Vagina (tissue), 2 donors: ENCODE data around the gene LAMA2. TPM values are rescaled to one million over a fixed set of nuclear protein-coding genes. Genes with fewer than 3 reads are reported as not detected.

ENCODE experiments used
- DNase-seq, 2 donors: peaks; one replicate each; pipeline ENCODE4 v3.0.0-alpha.2; 2017; ENCODE audit errors: extremely low spot score in 2 of 2
- H3K27ac ChIP-seq: fragments of 200-600 bp; sonication (generic); one replicate; pipeline ENCODE4 v1.5.1; 2019
- H3K27me3 ChIP-seq: fragments of 200-600 bp; sonication (generic); one replicate; pipeline ENCODE4 v1.5.1; 2019
- H3K36me3 ChIP-seq, 2 donors: fragments of 200-600 bp; sonication (generic); one replicate each; pipeline ENCODE4 v1.5.1; 2017 to 2019
- H3K4me1 ChIP-seq: fragments of 200-600 bp; sonication (generic); one replicate; pipeline ENCODE4 v1.5.1; 2019
- H3K4me3 ChIP-seq, 2 donors: fragments of 200-600 bp; sonication (generic); 1 replicate in 1 of 2; 2 replicates in 1 of 2; pipeline ENCODE4 v1.5.1; 2016 to 2019
- H3K9me3 ChIP-seq: fragments of 200-600 bp; sonication (generic); one replicate; pipeline ENCODE4 v1.5.1; 2019
- CTCF ChIP-seq, 3 experiments: fragments of 450-650 bp in 2 of 3; fragments of 200-600 bp in 1 of 3; sonication (generic) in 1 of 3; IDR thresholded peaks; one replicate each; pipeline ENCODE4 v1.5.1; 2017 to 2019; ENCODE audit warnings: antibody characterized with exemption in 3 of 3, mild to moderate bottlenecking in 2 of 3, moderate library complexity in 2 of 3
- POLR2A ChIP-seq, 2 donors: fragments of 450-650 bp; IDR thresholded peaks; one replicate each; pipeline ENCODE4 v1.6.1; 2017; ENCODE audit warnings: antibody characterized with exemption in 2 of 2, mild to moderate bottlenecking in 2 of 2, moderate library complexity in 2 of 2
- POLR2AphosphoS5 ChIP-seq, 2 donors: sonication (generic); formaldehyde crosslinking; IDR thresholded peaks; one replicate each; pipeline ENCODE4 v1.9.0; 2017; ENCODE audit warnings: antibody characterized with exemption in 2 of 2, mild to moderate bottlenecking in 2 of 2, low read depth in 1 of 2; ENCODE audit not compliant: insufficient read depth in 1 of 2
- intact Hi-C: fragments of 100-400 bp; cut with DNase I; formaldehyde crosslinking; loops from one replicate; pipeline ENCODE4 v1.15.1; 2023
- total RNA-seq: library from RNA; depleted of rRNA; stranded (reverse); fragments of >200 nt; gene quantifications from one replicate; pipeline ENCODE4 v1.2.3, GENCODE V29; 2016

LAMA2 gene
- total RNA-seq, 1 donor from 2014 or later = 91.1 TPM

- Histone ChIP-seq H3K36me3 (no peaks in the 10 kb centered on the region), H3K4me3 (no peak overlapping the region), H3K27ac (no peak overlapping the region), H3K9me3 (no peaks in the 10 kb centered on the region), H3K27me3 (no peaks in the 10 kb centered on the region), H3K4me1 (no peaks in the 10 kb centered on the region)
- TF ChIP-seq POLR2A (IDR thresholded peaks at IDR 0.05) = no peak
- TF ChIP-seq CTCF (IDR thresholded peaks at IDR 0.05) = no peak
- no peak for TF ChIP-seq POLR2AphosphoS5 (IDR thresholded peaks at IDR 0.05; ENCODE audit: insufficient read depth in 1 of 2, low read depth in 1 of 2)
- intact Hi-C loops = no loop called here
- no peak for DNase-seq
Observed at GRCh38 chr6:129252377-129253071, 369.6 kb downstream of the LAMA2 start.

- Histone ChIP-seq H3K9me3 (no peaks in the 10 kb centered on the region), H3K27me3 (no peaks in the 10 kb centered on the region), H3K27ac (no peak overlapping the region), H3K4me1 (no peaks in the 10 kb centered on the region), H3K4me3 (no peak overlapping the region), H3K36me3 (no peaks in the 10 kb centered on the region)
- TF ChIP-seq POLR2AphosphoS5 (IDR thresholded peaks at IDR 0.05; ENCODE audit: insufficient read depth in 1 of 2, low read depth in 1 of 2) (no peak), POLR2A (IDR thresholded peaks at IDR 0.05) (no peak), CTCF (IDR thresholded peaks at IDR 0.05) (no peak)
- no peak for DNase-seq
- intact Hi-C loops = no loop called here
Observed at GRCh38 chr6:129253242-129253641, 370.3 kb downstream of the LAMA2 start.

- H3K27ac ChIP-seq = no peak overlapping the region
- no peaks in the 10 kb centered on the region for H3K27me3 ChIP-seq
- intact Hi-C loops = no loop called here
- no peaks in the 10 kb centered on the region for H3K4me1 ChIP-seq
- DNase-seq = no peak
- TF ChIP-seq CTCF (IDR thresholded peaks at IDR 0.05) = no peak
- TF ChIP-seq POLR2A (IDR thresholded peaks at IDR 0.05) = no peak
- no peak for TF ChIP-seq POLR2AphosphoS5 (IDR thresholded peaks at IDR 0.05; ENCODE audit: insufficient read depth in 1 of 2, low read depth in 1 of 2)
- no peaks in the 10 kb centered on the region for H3K9me3 ChIP-seq
- H3K36me3 ChIP-seq = no peaks in the 10 kb centered on the region
- H3K4me3 ChIP-seq = no peak overlapping the region
Observed at GRCh38 chr6:129253727-129254126, 370.8 kb downstream of the LAMA2 start.

- Histone ChIP-seq H3K4me3 (no peak overlapping the region), H3K27ac (no peak overlapping the region), H3K27me3 (no peaks in the 10 kb centered on the region), H3K36me3 (no peaks in the 10 kb centered on the region), H3K9me3 (no peaks in the 10 kb centered on the region), H3K4me1 (no peaks in the 10 kb centered on the region)
- intact Hi-C loops = no loop called here
- DNase-seq = no peak
- no peak for TF ChIP-seq CTCF (IDR thresholded peaks at IDR 0.05)
- no peak for TF ChIP-seq POLR2A (IDR thresholded peaks at IDR 0.05)
- no peak for TF ChIP-seq POLR2AphosphoS5 (IDR thresholded peaks at IDR 0.05; ENCODE audit: insufficient read depth in 1 of 2, low read depth in 1 of 2)
Observed at GRCh38 chr6:129257196-129257595, 374.3 kb downstream of the LAMA2 start.

- Histone ChIP-seq H3K4me1 (no peaks in the 10 kb centered on the region), H3K27ac (no peak overlapping the region), H3K27me3 (no peaks in the 10 kb centered on the region), H3K36me3 (no peaks in the 10 kb centered on the region), H3K9me3 (no peaks in the 10 kb centered on the region), H3K4me3 (no peak overlapping the region)
- TF ChIP-seq POLR2A (IDR thresholded peaks at IDR 0.05) (no peak), POLR2AphosphoS5 (IDR thresholded peaks at IDR 0.05; ENCODE audit: insufficient read depth in 1 of 2, low read depth in 1 of 2) (no peak), CTCF (IDR thresholded peaks at IDR 0.05) (no peak)
- no peak for DNase-seq
- intact Hi-C loops = no loop called here
Observed at GRCh38 chr6:129262661-129263060, 379.7 kb downstream of the LAMA2 start.
